GM04504 (cell line): ENCODE data around the gene CYB5R4.
A peak's percentile ranks its signal among the peaks of the same experiment; 100 is the strongest.
"Not testable (repeated sequence)": the region's sequence is repeated elsewhere in the genome, so short reads cannot be mapped to it uniquely, and the experiment has no call there.

ENCODE experiments used
- DNase-seq: peaks from one replicate; pipeline ENCODE4 v3.0.0-alpha.2; 2012; ENCODE audit warnings: low read depth

Gene CYB5R4

GRCh38 chr6:83911278-83911677 is 51.8 kb downstream of the CYB5R4 start:
- no peak for DNase-seq

- no peak for DNase-seq
These were observed 55.5 kb downstream of the CYB5R4 start for GRCh38 chr6:83914953-83915352.

- no peak for DNase-seq
These were observed 57.5 kb downstream of the CYB5R4 start for GRCh38 chr6:83917001-83917400.

- DNase-seq, result peak; percentile 42
These were observed 60.5 kb downstream of the CYB5R4 start for GRCh38 chr6:83920017-83920416.

GRCh38 chr6:83921315-83921714 is 61.8 kb downstream of the CYB5R4 start:
- no peak for DNase-seq

- no peak for DNase-seq
These were observed 68.0 kb downstream of the CYB5R4 start for GRCh38 chr6:83927470-83927869.

- no peak for DNase-seq
These were observed 68.8 kb downstream of the CYB5R4 start for GRCh38 chr6:83928286-83928685.

GRCh38 chr6:83946201-83946833 is 86.8 kb downstream of the CYB5R4 start:
- not testable (repeated sequence) for DNase-seq

- DNase-seq, result not testable (repeated sequence)
These were observed 88.5 kb downstream of the CYB5R4 start for GRCh38 chr6:83947983-83948382.

GRCh38 chr6:83948851-83949250 is 89.4 kb downstream of the CYB5R4 start:
- no peak for DNase-seq

- DNase-seq, result not testable (repeated sequence)
These were observed 91.9 kb downstream of the CYB5R4 start for GRCh38 chr6:83951423-83951822.

GRCh38 chr6:83952830-83953229 is 93.3 kb downstream of the CYB5R4 start:
- no peak for DNase-seq

GRCh38 chr6:83954371-83954770 is 94.9 kb downstream of the CYB5R4 start:
- no peak for DNase-seq

GRCh38 chr6:83958241-83958685 is 98.8 kb downstream of the CYB5R4 start:
- no peak for DNase-seq

- no peak for DNase-seq
These were observed 101.2 kb downstream of the CYB5R4 start for GRCh38 chr6:83960664-83961063.

GRCh38 chr6:83962582-83962981 is 103.1 kb downstream of the CYB5R4 start:
- DNase-seq, result no peak

- no peak for DNase-seq
These were observed 107.0 kb downstream of the CYB5R4 start for GRCh38 chr6:83966539-83966938.

GRCh38 chr6:83970582-83970981 is 111.1 kb downstream of the CYB5R4 start:
- no peak for DNase-seq

GRCh38 chr6:83974409-83975050 is 115.0 kb downstream of the CYB5R4 start:
- no peak for DNase-seq

- no peak for DNase-seq
These were observed 116.7 kb downstream of the CYB5R4 start for GRCh38 chr6:83976037-83976755.

- no peak for DNase-seq
These were observed 117.4 kb downstream of the CYB5R4 start for GRCh38 chr6:83976871-83977270.

- DNase-seq, result no peak
These were observed 118.8 kb downstream of the CYB5R4 start for GRCh38 chr6:83978324-83978734.

GRCh38 chr6:83978997-83979396 is 119.5 kb downstream of the CYB5R4 start:
- no peak for DNase-seq
